NOMO-1 (cell line): ENCODE measurements around the gene DDA1.

ENCODE experiments used
- DNase-seq, 2 experiments: peaks; one replicate each; lab custom pipeline; 2025; ENCODE audit not compliant: unreplicated experiment in 2 of 2; lab: John Stamatoyannopoulos, UW

DDA1 gene

DNA sequence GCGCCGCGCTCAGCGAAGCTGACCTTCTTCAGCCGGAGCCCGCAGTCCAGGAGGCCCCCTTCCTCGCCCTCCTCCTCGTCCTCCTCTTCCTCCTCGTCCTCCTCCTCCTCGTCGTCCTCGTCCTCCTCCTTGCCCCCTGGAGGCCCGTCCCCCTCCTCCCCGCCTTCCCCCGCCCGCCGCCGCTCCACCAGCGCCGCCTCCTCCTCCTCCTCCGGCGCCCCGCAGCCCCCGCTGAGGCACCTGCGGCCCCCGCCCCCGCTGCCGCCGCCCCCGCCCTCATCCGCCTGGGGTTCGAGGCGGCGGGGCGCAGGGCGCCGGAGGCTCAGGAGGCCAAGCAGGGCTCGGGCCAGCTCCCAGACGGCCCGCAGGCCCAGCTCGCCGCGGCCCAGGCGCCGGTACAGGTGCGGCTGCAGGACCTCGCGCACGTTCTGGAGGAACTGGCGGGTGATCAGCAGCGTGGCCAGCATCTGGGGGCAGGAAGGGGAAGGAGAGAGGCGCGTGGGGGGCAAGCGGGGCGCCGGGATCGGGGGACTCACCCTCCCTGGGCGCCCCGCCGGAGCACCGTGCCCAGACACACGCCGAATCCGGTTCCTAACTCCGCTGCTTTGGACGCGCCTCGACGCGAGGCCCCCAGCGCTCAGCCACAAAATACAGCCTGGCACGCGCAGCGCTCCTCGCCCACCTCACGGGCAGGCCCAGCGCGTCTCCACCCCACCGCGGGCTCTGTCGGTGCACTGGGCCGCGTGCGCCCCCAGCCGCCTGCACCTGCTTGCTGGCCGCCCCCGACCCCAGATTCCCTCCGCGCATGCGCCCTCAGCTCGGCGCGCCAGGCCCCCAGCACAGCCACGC lies 19.4 kb downstream of the DDA1 start:
- DNase-seq, result no peak

DNA sequence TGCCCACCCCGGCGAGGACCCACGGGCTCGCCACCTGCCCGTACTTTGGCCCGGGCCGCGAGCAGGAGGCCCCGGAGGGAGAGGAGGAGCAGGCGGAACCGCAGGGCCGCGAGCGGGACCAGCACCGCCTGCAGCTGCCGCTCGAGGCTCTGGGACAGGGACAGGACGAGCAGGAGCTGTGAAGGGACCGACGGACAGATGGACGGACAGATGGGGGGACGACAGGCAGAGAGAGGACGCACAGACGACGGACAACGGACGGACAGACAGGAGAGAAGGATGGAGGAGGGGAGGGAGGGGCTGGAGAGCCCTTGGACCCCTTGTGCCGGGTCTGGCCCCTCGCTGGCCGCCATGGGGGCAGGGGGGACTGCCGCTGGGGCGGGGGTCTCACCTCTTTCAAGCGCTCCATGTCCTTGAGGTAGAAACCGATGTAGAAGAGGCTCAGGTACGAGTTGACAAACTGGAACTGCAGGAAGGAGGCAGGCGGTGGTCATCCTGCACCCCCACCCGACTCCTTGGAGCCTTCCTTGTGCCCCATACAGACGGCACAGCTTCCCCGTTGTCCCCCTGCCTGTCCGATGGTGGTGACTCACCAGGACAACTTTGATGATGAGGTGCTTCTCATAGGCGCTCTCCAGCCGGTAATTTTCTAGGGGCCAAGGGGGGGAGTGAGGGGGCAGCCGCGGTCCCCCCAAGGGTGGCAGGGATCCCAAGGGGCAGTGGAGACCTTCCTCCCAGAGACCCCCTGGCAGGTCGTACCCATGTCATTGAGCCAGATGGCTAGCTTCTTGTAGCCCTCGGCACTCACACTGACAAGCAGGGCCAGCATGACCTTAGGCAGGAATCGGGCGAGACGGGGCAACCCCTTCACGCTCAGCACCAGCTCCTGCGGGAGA lies 20.3 kb downstream of the DDA1 start:
- no peak for DNase-seq

DNA sequence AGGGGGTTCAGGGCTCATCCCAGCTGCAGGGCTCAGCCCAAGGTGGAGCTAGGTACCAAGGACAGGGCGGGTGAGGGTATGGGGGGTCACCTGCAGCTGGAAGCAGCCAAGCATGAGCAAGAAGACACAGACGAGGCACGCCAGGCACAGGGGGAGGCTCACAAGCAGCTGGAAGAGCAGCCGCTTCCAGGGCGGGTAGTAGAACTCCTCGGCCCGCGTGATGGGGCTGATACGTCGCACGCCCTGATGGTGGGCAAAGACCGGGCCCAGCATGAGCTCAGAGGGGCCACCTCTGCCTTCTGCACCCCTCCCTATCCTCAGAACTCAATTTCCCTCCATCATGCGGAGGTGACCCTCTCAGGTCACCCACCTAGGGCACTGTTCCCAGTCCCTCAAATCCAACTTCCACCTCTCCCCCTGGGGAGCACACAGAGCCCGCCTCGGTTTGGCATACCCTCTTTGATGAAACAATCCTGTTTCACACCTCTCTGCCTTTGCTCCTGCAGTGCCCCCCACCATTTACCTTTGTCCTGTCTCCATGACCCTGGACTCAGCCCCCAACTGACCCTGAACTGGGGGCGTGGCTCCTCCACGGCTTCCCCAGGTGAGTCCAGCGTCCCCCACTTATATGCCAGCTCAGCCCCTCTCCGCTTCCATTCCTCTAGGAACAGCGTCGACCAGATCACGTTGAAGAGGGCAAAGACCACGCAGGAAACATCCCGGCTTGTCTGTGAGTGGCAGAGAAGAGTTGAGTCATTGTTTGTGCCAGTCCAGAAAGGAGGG lies 21.1 kb downstream of the DDA1 start:
- no peak for DNase-seq

DNA sequence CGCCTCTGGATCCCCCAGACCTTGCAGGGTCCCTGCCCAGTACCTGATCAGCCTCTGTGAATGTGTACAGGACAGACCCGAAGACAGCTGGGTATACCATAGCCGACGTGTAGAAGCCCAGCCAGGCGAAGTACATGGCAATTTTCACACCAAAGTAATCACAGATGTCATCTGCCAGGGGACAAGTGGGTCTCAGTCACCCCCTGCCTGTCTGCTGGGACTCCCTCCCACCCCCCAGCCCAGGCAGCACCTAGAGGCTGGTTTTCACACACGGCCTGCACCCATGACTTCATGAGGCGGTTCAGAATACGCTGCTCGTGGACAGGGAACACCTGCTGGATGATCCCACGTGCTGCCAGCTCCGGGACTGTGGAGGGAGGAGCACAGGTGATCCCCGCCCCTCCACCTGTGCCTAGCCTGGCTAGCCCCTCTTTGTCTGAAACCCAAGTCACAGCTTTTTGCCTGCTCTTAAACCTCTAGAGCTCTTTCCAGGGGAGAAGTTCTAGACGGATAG lies 21.7 kb downstream of the DDA1 start:
- DNase-seq, result no peak

DNA sequence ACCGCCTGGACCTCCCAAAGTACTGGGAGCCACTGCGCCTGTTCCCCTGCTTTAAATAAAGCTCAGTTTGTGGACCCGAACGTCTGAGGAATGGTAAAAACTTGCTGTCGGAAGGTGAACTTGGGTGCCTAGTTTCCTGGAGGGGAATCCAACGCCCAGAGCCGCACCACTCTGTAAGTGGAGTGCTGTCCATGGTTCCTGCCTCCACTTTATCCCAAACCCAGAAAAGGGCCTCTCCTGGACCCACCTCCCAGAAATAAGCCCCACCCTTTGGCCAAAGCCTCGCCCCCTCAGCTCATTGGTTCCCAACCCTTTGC lies 23.0 kb downstream of the DDA1 start:
- no peak for DNase-seq

DNA sequence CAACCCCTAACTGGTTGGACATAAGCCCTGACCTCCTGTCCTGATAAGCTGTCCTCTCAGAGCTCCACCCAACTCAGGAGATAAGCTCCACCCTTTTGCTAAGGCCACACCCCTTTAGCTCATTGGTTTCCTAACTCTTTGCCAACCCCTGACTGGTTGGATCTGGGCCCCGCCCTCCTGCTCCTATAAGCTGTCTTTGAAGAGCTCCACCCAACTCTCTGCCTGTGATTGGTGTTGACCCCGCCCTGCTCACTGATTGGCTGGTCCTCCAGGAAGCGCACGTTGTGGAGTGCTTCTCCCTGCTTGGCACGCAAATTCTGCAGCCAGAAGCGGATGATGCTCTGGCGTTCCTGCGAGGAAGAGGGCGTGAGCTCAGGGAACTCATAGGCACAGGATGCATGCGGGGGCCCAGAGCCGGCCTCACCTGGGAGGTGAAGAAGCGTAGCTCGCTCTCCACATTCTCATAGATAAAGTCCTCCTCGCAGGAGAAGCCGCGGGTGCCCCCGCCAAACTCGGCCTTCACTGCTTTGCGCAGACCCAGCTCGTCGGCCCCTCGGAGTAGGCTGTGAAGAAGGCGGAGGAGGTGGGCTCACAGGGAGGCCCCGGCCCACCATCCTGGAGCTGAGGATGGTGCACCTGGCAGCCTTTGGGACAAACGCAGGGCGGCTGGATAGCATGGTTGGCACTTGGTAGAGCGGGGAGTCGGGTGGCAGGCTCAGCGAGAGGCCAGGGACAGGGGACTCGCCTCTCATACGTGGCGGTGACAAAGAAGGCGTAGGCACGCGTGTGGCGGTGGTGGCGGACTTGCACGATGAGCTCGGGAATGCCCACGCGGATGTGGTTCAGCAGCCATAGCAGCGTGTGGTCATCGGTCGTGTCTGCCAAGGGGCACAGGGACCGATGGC lies 23.6 kb downstream of the DDA1 start:
- peak in 1 of 2 experiments; percentile 12 for DNase-seq

DNA sequence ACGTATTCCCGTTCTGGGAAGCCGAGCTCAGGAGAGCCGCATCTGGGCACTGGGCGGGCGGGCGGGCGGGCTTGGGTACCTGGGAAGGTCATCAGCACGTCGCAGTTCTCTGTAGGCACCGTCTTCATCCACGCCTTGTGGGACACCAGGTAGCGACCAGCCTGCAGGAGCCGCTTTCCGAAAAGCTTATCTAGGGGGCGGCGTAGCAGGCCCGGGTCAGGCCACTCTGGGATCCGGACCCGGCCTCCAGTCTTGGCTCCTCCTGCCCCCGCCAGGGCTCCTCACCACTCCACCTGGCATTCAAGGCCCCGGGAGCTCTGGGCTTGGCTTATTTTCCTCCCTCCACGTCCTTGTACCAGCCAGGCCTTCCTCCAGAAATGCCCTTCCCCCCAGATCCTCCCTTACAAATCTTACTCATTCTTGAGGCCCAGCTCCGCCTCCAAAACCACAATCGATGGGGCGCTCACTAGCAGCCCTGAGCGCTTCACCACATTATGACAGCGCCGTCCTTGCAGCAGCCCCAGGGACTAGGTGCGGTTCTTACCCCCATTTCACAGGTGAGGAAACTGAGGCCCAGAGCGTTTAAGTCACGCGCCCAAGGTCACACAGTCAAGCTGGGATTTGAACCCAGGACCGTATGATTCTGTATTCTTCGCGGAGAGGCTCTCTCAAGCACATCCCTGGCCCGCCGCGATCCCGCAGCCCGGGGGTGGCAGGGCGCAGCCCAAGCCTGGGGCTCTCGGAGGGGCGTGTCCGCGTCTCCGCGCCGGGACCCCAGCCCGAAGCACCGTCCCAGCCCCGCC lies 24.4 kb downstream of the DDA1 start:
- peak; percentile 90 to 94 for DNase-seq

DNA sequence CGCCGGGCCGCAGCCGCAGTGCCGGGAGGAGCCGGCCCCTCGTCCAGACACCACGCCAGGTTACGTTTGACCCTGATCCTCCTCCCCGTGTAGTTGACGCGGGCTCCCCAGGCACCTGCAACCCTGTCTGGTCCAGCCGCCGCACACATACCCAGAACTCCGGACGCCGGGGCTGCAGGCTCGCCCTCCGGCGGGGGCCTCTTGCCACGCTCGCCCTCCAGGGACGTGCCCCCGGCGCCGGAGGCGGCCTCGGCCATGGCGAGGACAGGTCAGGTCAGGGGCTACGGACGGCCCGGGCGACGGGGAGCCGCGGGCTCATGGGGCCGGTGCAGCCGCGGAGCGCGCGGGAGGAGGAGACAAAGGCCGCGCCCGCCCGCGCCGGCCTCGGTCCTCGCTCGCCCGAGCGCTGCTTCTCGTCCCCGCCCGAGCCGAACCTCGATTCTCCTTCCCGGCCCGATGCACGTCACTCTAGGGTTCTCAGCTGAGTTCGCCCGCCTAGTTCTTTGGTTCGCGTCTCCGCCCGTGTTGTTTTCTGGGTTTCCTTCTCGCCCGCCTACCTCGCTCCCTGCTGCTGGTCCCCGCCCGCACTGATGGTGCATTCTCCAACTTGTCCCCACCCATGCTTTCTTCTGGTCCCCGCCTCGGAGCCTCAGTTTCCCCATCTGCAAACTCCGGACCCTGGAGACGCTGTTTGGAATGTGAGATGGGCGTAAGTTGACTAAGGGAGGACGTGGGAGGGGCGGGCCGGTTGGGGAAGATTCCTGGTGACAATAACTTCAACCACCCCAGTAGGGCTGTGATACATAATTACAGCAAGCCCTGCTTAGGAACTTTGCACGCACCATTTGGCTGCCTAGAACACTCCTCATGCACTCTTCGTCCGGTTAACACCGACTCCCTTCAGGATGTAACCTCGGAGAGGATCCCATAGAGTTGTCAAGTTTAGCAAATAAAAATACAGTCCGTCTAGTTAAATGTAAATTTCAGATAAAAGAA lies 25.3 kb downstream of the DDA1 start, which contains the start of gene ANO8:
Gene ANO8, minus strand, starts transcription at position 442 of the 996 bp plus-strand sequence. Its CDS starts 185 bp downstream, at position 257.
- peak; percentile 92 to 93 for DNase-seq

DNA sequence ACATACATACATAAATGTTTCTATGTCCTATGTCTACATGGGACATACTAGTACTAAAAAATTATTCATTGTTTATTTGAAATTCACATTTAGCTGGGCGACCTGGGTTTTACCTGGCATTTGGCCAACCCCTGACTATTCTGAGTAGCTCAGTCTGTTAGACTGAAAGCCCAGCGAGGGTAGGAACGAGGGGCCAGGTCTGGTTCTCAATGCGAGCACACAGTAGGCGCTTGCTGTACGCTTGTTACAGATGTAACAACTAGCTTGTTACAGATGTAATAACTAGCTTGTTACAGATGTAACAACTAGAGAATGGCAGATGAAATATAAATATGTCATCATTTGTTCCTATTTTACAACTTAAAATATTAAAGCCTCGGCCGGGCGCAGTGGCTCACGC lies 26.2 kb downstream of the DDA1 start:
- no peak for DNase-seq

DNA sequence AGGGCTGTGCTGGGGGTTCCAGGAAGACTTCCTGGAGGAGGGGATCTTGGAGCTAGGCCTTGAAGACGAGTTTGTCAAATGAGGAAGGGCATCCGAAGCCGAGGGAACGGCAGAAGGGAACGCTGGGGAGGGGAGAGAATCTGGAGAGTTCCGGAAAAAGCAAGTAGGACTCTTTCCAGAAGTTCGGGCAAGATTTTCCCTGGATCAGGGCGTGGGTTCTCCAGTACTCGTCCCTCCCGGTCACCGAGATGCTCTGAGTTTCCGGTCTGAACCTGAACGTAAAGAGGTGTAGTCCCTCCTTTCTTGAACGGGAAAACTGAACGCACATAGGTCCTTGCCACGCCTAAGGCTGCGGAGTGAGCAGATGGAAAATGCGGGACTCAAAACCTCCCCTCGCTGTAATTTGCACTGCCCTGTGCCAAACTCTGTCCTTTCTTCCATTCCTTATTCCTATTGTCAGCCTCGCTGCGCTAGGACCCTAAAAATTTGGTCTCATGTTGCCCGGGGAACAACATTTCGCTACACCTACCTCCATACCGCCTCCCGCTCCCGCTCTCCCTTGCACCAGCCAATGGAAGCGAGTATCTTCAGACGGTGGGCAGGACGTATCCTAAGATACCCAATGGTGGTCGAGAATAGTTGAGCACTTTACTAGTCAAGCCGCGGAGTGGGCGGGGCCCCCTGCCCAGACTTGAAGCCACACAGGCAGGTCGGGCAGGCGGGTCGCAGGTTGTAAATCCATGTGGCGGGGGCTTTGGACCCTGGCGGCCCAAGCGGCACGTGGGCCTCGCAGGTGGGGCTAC lies 27.7 kb downstream of the DDA1 start, which contains the start of gene GTPBP3:
Gene GTPBP3, plus strand, starts transcription at position 682 of the 803 bp plus-strand sequence. Its CDS starts 59 bp downstream, at position 741.
- DNase-seq, result peak; percentile 97 to 99

DNA sequence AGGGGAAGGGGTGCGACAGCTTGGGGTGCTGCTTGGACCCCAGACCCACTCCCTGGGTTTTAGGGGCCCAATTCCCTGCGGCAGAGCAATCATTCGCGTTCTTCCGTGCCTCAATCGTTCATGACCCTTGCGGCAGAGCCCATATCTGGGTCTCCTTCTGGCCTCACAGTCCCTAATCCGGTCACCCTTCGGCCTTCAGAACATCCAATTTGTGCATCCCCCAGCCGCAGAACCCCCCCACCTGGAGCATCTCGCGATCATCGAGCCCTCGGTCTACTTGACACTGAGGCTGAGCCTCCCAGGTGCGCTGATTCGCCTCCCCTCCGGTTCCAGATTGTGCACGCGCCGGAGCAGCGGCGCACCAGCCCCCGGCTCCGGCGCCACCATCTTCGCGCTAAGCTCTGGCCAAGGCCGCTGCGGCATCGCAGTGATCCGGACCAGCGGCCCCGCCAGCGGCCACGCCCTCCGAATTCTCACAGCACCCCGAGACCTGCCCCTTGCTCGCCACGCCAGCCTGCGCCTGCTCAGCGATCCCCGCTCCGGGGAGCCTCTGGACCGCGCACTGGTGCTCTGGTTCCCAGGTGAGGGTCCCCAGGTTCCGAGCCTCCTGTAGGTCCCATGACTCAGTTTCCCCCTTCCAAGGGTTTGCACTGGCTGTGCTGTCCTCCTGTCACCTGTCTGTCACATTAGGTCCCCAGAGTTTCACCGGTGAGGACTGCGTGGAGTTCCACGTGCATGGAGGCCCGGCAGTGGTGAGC lies 28.5 kb downstream of the DDA1 start:
- peak; percentile 5 to 25 for DNase-seq

DNA sequence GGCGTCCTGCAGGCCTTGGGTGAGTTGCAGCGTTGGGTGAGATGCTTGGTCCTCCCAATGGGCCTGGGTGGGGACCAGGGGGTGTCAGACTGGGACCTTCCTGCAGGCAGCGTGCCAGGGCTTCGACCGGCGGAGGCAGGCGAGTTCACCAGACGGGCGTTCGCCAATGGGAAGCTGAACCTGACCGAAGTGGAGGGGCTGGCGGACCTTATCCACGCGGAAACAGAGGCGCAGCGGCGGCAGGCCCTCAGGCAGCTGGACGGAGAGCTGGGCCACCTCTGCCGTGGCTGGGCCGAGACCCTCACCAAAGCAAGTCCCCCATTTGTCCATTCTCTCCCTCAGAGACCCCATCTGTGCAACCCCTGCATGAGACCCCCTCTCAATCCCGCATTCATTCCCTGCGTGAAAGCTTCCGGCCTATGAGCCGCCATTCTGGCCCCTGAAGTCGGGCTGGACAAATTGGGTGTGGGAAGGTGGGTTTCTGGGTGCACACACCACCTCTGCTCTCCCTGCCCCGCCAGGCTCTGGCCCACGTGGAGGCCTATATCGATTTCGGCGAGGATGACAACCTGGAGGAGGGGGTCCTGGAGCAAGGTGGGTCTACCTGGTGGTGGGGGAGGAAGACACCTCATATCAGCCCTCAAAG lies 29.2 kb downstream of the DDA1 start:
- no peak for DNase-seq

DNA sequence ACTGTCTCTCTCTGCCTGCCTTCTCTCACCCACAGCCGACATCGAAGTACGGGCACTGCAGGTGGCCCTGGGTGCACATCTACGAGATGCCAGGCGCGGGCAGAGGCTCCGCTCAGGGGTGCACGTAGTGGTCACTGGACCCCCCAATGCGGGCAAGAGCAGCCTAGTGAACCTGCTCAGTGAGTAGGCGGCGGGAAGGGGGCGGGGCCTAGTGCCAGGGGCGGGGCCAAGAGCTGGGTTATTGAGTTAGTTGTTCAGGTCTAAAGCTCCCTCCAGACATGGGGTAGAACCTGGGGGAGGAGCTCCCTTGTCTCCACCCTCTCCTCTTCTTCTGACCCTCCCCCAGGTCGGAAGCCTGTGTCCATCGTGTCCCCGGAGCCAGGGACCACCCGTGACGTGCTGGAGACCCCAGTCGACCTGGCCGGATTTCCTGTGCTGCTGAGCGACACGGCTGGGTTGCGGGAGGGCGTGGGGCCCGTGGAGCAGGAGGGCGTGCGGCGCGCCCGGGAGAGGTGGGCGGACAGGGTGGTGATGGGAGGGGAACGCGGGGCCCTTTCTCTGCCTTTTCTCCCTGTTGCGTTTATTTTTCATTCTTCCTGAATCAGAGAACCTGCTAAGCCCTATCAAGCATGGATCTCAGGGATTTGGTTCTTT lies 29.9 kb downstream of the DDA1 start:
- no peak for DNase-seq

DNA sequence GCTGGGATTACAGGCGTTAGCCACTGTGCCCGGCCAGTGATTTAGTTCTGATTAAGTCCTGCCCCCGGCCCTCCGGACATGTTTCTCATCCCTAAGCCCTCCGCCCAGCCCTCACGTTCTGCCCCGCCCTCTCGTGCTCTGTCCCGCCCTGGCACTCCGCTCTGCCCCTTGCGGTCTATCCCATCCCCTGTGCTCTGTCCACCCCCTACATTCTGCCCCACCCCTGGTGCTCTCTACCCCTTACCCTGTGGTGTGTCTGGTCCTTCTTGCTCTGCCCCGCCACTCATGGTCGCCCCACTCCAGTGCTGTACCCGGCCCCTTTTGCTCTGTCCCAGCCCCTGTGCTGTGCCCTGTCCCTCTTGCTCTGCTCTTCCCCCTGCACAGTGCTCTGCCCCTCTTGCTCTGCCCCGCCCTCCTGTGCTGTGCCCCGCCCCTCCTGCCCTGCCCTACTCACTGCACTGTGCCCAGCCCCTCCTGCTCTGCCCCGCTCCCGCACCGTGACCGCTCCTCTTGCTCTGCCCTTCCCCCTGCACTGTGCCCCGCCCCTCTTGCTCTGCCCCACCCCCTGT lies 31.0 kb downstream of the DDA1 start:
- DNase-seq, result no peak

DNA sequence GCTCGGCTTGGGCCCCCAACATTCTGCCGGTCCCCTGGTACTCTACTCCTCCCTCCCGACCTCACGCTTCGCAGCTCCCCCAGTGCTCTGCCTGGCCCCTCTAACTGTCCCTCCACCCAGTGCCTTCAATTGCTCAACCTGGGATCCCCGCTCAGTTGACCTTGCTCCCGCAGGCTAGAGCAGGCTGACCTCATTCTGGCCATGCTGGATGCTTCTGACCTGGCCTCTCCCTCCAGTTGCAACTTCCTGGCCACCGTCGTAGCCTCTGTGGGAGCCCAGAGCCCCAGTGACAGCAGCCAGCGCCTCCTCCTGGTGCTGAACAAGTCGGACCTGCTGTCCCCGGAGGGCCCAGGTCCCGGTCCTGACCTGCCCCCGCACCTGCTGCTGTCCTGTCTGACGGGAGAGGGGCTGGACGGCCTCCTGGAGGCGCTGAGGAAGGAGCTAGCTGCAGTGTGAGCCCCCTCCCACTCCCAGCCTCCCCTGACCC lies 31.6 kb downstream of the DDA1 start:
- DNase-seq, result no peak
